Body of pancreas (tissue), 4 donors: ENCODE results near the gene TPI1. TPM values are rescaled to one million over a fixed set of nuclear protein-coding genes. Genes with fewer than 3 reads are reported as not detected.
A peak's percentile ranks its signal among the peaks of the same experiment; 100 is the strongest.

ENCODE experiments used
- ATAC-seq: fragments of 150-250 bp; one replicate; pipeline ENCODE4 v1.9.1; 2016
- DNase-seq, 4 donors: peaks; one replicate each; pipeline ENCODE4 v3.0.0-alpha.2; 2019
- H3K27ac ChIP-seq, 4 donors: fragments of 200-600 bp; sonication (generic); 1 replicate in 3 of 4; 2 replicates in 1 of 4; pipeline versions ENCODE4 v1.5.1 to v1.6.1; 2016 to 2019; ENCODE audit warnings: mild to moderate bottlenecking in 1 of 4, mixed read lengths in 1 of 4, moderate library complexity in 1 of 4
- H3K27me3 ChIP-seq, 2 donors: fragments of 200-600 bp; sonication (generic); one replicate each; pipeline ENCODE4 v1.6.0; 2016; ENCODE audit warnings: mild to moderate bottlenecking in 1 of 2
- H3K36me3 ChIP-seq, 2 donors: fragments of 200-600 bp; sonication (generic); replicated peaks in 1 of 2; 2 replicates each; pipeline ENCODE4 v1.5.1; 2016; ENCODE audit warnings: low read depth in 2 of 2; ENCODE audit not compliant: insufficient read depth in 1 of 2
- H3K4me1 ChIP-seq: fragments of 200-600 bp; sonication (generic); one replicate; pipeline ENCODE4 v1.6.0; 2016
- H3K4me3 ChIP-seq, 2 donors: fragments of 200-600 bp; sonication (generic); 1 replicate in 1 of 2; 2 replicates in 1 of 2; pipeline ENCODE4 v1.5.1; 2016 to 2019
- H3K9me3 ChIP-seq, 3 donors: fragments of 200-600 bp; sonication (generic); 1 replicate in 2 of 3; 2 replicates in 1 of 3; pipeline ENCODE4 v1.5.1; 2016
- CTCF ChIP-seq, 7 experiments: fragments of 450-650 bp in 4 of 7; fragments of 200-600 bp in 3 of 7; sonication (generic) in 3 of 7; IDR thresholded peaks; one replicate each; pipeline ENCODE4 v1.5.1; 2016 to 2019; ENCODE audit warnings: antibody characterized with exemption in 7 of 7
- POLR2A ChIP-seq, 3 donors: fragments of 450-650 bp; IDR thresholded peaks; one replicate each; pipeline ENCODE4 v1.6.1; 2016; ENCODE audit warnings: antibody characterized with exemption in 3 of 3, mild to moderate bottlenecking in 2 of 3
- WGBS, 2 donors: methylation state at CpG; one replicate each; pipeline ENCODE4 v1.1.5; 2017; 5-methylcytosine and 5-hydroxymethylcytosine counted together
- intact Hi-C: fragments of 100-400 bp; cut with DNase I; formaldehyde crosslinking; loops from one replicate; pipeline ENCODE4 v1.15.1; 2023
- total RNA-seq, 2 donors: library from RNA; depleted of rRNA; stranded (reverse); fragments of >200 nt; gene quantifications; one replicate each; pipeline ENCODE4 v1.1.0, GENCODE V29; 2016

The TPI1 gene
- total RNA-seq, 2 donors from 2014 or later = 134 to 152 TPM

- peaks cover 34% of the 10 kb centered on the region for H3K4me1 ChIP-seq
Measured at GRCh38 chr12:6828781-6829535, 38.4 kb upstream of the TPI1 start.

GRCh38 chr12:6829536-6830220, 37.7 kb upstream of the TPI1 start:
- peak in 2 of 4 donors; percentile 43 to 70 for DNase-seq
- 38 to 48% methylated on average over 15 to 19 of the region's 19 CpGs for WGBS, 2 donors

More at GRCh38 chr12:6828781-6829535, 38.4 kb upstream of the TPI1 start:
- TF ChIP-seq CTCF (IDR thresholded peaks at IDR 0.05) = peak in 1 of 7 experiments; percentile 2
- peak; percentile 48 to 82 (median 76) for TF ChIP-seq POLR2A (IDR thresholded peaks at IDR 0.05)
- 0 to 2% methylated on average over 35 to 51 of the region's 71 CpGs for WGBS, 2 donors
- intact Hi-C loops = no loop called here
- no peaks in the 10 kb centered on the region for H3K36me3 ChIP-seq
- no peaks in the 10 kb centered on the region for H3K9me3 ChIP-seq
- H3K27me3 ChIP-seq = peaks cover 0 to 14% of the 10 kb centered on the region in 2 donors
- peak; percentile 60 to 79 (median 70) for DNase-seq
- peak; percentile 64 for ATAC-seq
- peak overlapping the region; percentile 28 to 65 for H3K4me3 ChIP-seq
- H3K27ac ChIP-seq = peak overlapping the region; percentile 46 to 76 (median 72)

GRCh38 chr12:6830286-6830890, 36.9 kb upstream of the TPI1 start:
- DNase-seq = no peak

More at GRCh38 chr12:6829536-6830220, 37.7 kb upstream of the TPI1 start:
- ATAC-seq = peak; percentile 31
- Histone ChIP-seq H3K27ac (peak overlapping the region; percentile 46 to 76 (median 72)), H3K36me3 (no peaks in the 10 kb centered on the region), H3K27me3 (peaks cover 0 to 8% of the 10 kb centered on the region in 2 donors), H3K4me3 (peak overlapping the region; percentile 28 to 65), H3K9me3 (no peaks in the 10 kb centered on the region), H3K4me1 (peaks cover 34% of the 10 kb centered on the region)
- intact Hi-C loops = no loop called here
- TF ChIP-seq CTCF (IDR thresholded peaks at IDR 0.05) = peak in 3 of 7 experiments; percentile 31 to 40 (median 34)
- TF ChIP-seq POLR2A (IDR thresholded peaks at IDR 0.05) = no peak

GRCh38 chr12:6830999-6831398, 36.3 kb upstream of the TPI1 start:
- no peak for TF ChIP-seq CTCF (IDR thresholded peaks at IDR 0.05)
- Histone ChIP-seq H3K27ac (no peak overlapping the region), H3K4me3 (no peak overlapping the region), H3K36me3 (no peaks in the 10 kb centered on the region), H3K9me3 (no peaks in the 10 kb centered on the region), H3K4me1 (peaks cover 30% of the 10 kb centered on the region), H3K27me3 (no peaks in the 10 kb centered on the region)
- intact Hi-C loops = no loop called here
- DNase-seq = no peak
- WGBS, 2 donors = 77 to 87% methylated on average over 6 of the region's 6 CpGs
- ATAC-seq = no peak

More at GRCh38 chr12:6830286-6830890, 36.9 kb upstream of the TPI1 start:
- TF ChIP-seq POLR2A (IDR thresholded peaks at IDR 0.05) (no peak), CTCF (IDR thresholded peaks at IDR 0.05) (no peak)
- H3K27ac ChIP-seq = peak overlapping the region in 1 of 4 donors; percentile 76
- no peak overlapping the region for H3K4me3 ChIP-seq
- ATAC-seq = no peak
- WGBS, 2 donors = 81 to 95% methylated on average over 11 of the region's 11 CpGs
- H3K9me3 ChIP-seq = no peaks in the 10 kb centered on the region
- no peaks in the 10 kb centered on the region for H3K36me3 ChIP-seq
- peaks cover 0 to 1% of the 10 kb centered on the region in 2 donors for H3K27me3 ChIP-seq
- peaks cover 31% of the 10 kb centered on the region for H3K4me1 ChIP-seq
- intact Hi-C loops = no loop called here
